ENCODE results near the gene TRIM67. TPM values are rescaled to one million over a fixed set of nuclear protein-coding genes. Genes with fewer than 3 reads are reported as not detected.

TRIM67 gene
- total and polyA plus RNA-seq, 9 donors: 0.02 to 0.92 (median 0.05) TPM; not detected in 6

- H3K4me1 ChIP-seq (ENCODE audit: insufficient read depth): no peaks in the 10 kb centered on the region
- TF ChIP-seq EP300 (IDR thresholded peaks at IDR 0.05): no peak
- no peak for TF ChIP-seq CTCF (IDR thresholded peaks at IDR 0.05)
- TF ChIP-seq POLR2A (IDR thresholded peaks at IDR 0.05): no peak
- H3K27me3 ChIP-seq: no peaks in the 10 kb centered on the region
- H3K9me3 ChIP-seq: no peaks in the 10 kb centered on the region
- H3K27ac ChIP-seq: no peak overlapping the region
- intact Hi-C loops (cut with DNase I): no loop called here
- no peak overlapping the region for H3K4me3 ChIP-seq
- H3K36me3 ChIP-seq: no peaks in the 10 kb centered on the region
- DNase-seq: no peak
- 91 to 93% (median 93%) methylated on average over 7 of the region's 7 CpGs for WGBS, 3 donors
Measured at GRCh38 chr1:231188768-231189167, 26.9 kb downstream of the TRIM67 start.

- TF ChIP-seq EP300 (IDR thresholded peaks at IDR 0.05): no peak
- no peak for TF ChIP-seq POLR2A (IDR thresholded peaks at IDR 0.05)
- no peak for TF ChIP-seq CTCF (IDR thresholded peaks at IDR 0.05)
- no peak overlapping the region for H3K27ac ChIP-seq
- no peaks in the 10 kb centered on the region for H3K9me3 ChIP-seq
- intact Hi-C loops (cut with DNase I): no loop called here
- H3K27me3 ChIP-seq: no peaks in the 10 kb centered on the region
- H3K4me1 ChIP-seq (ENCODE audit: insufficient read depth): no peaks in the 10 kb centered on the region
- no peaks in the 10 kb centered on the region for H3K36me3 ChIP-seq
- DNase-seq: no peak
- 85 to 91% (median 85%) methylated on average over 5 of the region's 5 CpGs for WGBS, 3 donors
- H3K4me3 ChIP-seq: no peak overlapping the region
Measured at GRCh38 chr1:231189683-231190270, 27.9 kb downstream of the TRIM67 start.

- Histone ChIP-seq H3K4me3 (no peak overlapping the region), H3K27me3 (no peaks in the 10 kb centered on the region), H3K36me3 (no peaks in the 10 kb centered on the region), H3K9me3 (no peaks in the 10 kb centered on the region), H3K27ac (no peak overlapping the region), H3K4me1 (ENCODE audit: insufficient read depth) (no peaks in the 10 kb centered on the region)
- WGBS, 3 donors: 92 to 98% (median 95%) methylated on average over 10 of the region's 10 CpGs
- DNase-seq: no peak
- intact Hi-C loops (cut with DNase I): no loop called here
- TF ChIP-seq EP300 (IDR thresholded peaks at IDR 0.05) (no peak), CTCF (IDR thresholded peaks at IDR 0.05) (no peak), POLR2A (IDR thresholded peaks at IDR 0.05) (no peak)
Measured at GRCh38 chr1:231190456-231190855, 28.6 kb downstream of the TRIM67 start.

DNA sequence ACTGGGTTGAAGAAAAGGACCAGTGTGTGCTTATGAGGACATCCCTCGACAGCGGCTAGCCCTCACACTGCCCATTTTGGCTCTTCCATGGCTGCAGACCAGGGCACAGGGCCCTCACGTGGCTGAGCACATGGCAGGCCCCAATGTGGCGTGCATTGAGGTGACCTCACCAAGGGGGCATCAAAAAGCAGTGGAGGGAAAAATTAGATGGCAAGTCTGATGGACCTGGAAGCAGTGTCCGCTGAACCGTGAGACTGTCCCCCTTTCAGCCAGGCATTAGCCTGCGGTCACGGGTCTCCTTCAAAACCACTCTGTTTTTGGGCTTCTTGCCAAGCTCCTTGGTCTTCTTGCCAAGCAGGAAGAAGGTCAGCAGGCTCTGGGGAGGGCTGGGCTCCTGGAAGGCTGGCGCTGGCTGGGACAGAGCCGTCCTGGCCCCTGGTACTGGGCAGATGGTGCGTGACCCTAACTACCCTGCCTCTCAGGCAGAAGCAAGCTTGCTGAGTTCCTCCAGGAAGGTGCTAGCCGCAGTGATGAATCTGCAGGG, 30.8 kb downstream of the TRIM67 start:
- H3K27me3 ChIP-seq: no peaks in the 10 kb centered on the region
- TF ChIP-seq EP300 (IDR thresholded peaks at IDR 0.05): no peak
- no peak for TF ChIP-seq POLR2A (IDR thresholded peaks at IDR 0.05)
- no peak for TF ChIP-seq CTCF (IDR thresholded peaks at IDR 0.05)
- H3K4me3 ChIP-seq: no peak overlapping the region
- no peak overlapping the region for H3K27ac ChIP-seq
- no peaks in the 10 kb centered on the region for H3K36me3 ChIP-seq
- H3K9me3 ChIP-seq: no peaks in the 10 kb centered on the region
- no peaks in the 10 kb centered on the region for H3K4me1 ChIP-seq (ENCODE audit: insufficient read depth)
- no peak for DNase-seq
- intact Hi-C loops (cut with DNase I): no loop called here
- 38 to 49% (median 38%) methylated on average over 12 of the region's 12 CpGs for WGBS, 3 donors
